Ovary (tissue), 9 donors: ENCODE data around the gene NPVF. TPM values are rescaled to one million over a fixed set of nuclear protein-coding genes. Genes with fewer than 3 reads are reported as not detected.

Source experiments
- DNase-seq, 5 donors: peaks; one replicate each; pipeline ENCODE4 v3.0.0-alpha.2; 2019 to 2020
- H3K27ac ChIP-seq, 2 donors: fragments of 200-600 bp; one replicate each; pipeline versions ENCODE4 v1.5.1 to v1.8.0; 2019 to 2022
- H3K27me3 ChIP-seq: fragments of 200-600 bp; one replicate; pipeline ENCODE4 v1.8.0; 2022
- H3K36me3 ChIP-seq: fragments of 200-600 bp; sonication (generic); one replicate; pipeline ENCODE4 v1.5.1; 2019
- H3K4me1 ChIP-seq: one replicate; pipeline ENCODE4 v1.8.1; 2013; ENCODE audit warnings: mild to moderate bottlenecking, moderate library complexity; ENCODE audit not compliant: insufficient read depth
- H3K4me3 ChIP-seq: fragments of 200-600 bp; sonication (generic); one replicate; pipeline ENCODE4 v1.5.1; 2017
- H3K9me3 ChIP-seq, 2 donors: fragments of 200-600 bp in 1 of 2; sonication (generic) in 1 of 2; one replicate each; pipeline versions ENCODE4 v1.5.1 to v1.8.1; 2013 to 2019; ENCODE audit warnings: mild to moderate bottlenecking in 1 of 2, moderate library complexity in 1 of 2
- EP300 ChIP-seq: sonication (generic); formaldehyde crosslinking; IDR thresholded peaks from one replicate; pipeline ENCODE4 v1.6.1; 2017; ENCODE audit warnings: antibody characterized with exemption
- POLR2A ChIP-seq: fragments of 450-650 bp; IDR thresholded peaks from one replicate; pipeline ENCODE4 v1.6.1; 2017; ENCODE audit warnings: antibody characterized with exemption, mild to moderate bottlenecking, moderate library complexity
- WGBS, 3 donors: extraction: QIAGEN DNeasy Blood & Tissue Kit in 1 of 3; methylation state at CpG; one replicate each; pipeline versions ENCODE4 v1.1.5 to v1.1.7; 2013 to 2017; 5-methylcytosine and 5-hydroxymethylcytosine counted together
- intact Hi-C, 4 donors: fragments of 100-400 bp; cut with DNase I; formaldehyde crosslinking; loops; one replicate each; pipeline versions ENCODE4 v1.11.0 to v1.15.1; 2022 to 2023
- polyA plus RNA-seq, 2 donors: library from polyadenylated mRNA; stranded (reverse); fragments of 200-250 nt in 1 of 2; fragments of 350-450 nt in 1 of 2; fragmentation: Illumina TruSeq in 1 of 2; extraction: RNeasy Lipid Tissue Mini Kit (QIAGEN cat#74804) in 1 of 2; gene quantifications; one replicate each; pipeline ENCODE4 v1.2.3, GENCODE V29; 2013 to 2014
- total RNA-seq, 7 donors: library from RNA; depleted of rRNA in 2 of 7; stranded (reverse); fragments of >200 nt in 2 of 7; fragmentation: NEBNext Ultra II Directional in 3 of 7; extraction: Animal tissue kit (Norgen Biotek cat#: 25700) in 3 of 7; gene quantifications; one replicate each; pipeline versions ENCODE4 v1.1.0 to v1.2.4, GENCODE V29; 2016 to 2023
- TF ChIP-seq, protein P1 (sequence below), 3 donors: fragments of 450-650 bp in 2 of 3; fragments of 200-600 bp in 1 of 3; IDR thresholded peaks; one replicate each; pipeline versions ENCODE4 v1.5.1 to v1.8.0; 2016 to 2022; ENCODE audit warnings: antibody characterized with exemption in 3 of 3, mild to moderate bottlenecking in 1 of 3
- donor health status: DM: no; HTN: no; CAD: no; lungs with moderate emphysema.
- donor health status: DM: no; HTN: no; CAD: no.
- donor health status: Bipolar disorder and iron deficiency.
- donor health status: DM: yes; HTN: yes; CAD: no.
- donor health status: DM: no; HTN: no; CAD: no.
- donor health status: DM: yes; HTN: yes; CAD: no.

The NPVF gene
- total and polyA plus RNA-seq, 9 donors, result not detected

DNA sequence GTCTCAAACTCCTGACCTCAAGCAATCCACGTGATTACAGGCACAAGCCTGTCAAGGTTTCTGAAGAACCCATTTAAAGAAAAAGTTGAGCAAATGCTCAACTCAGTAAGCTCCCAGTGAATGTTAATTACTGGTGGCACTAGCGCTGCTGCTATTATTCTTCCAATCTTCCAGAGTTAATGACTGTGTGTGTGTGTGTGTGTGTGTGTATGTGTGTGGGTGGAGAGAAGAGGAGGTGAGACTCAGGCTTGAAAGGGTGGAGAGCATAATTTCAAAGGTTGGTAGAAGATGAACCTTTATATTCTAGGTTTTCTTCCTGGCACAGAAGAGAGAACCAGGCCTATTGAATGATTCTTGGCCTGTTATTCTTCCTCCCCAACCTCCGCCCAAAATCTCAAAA is 11.6 kb upstream of the NPVF start:
- 90 to 96% (median 91%) methylated on average over 3 of the region's 3 CpGs for WGBS, 3 donors
- Histone ChIP-seq H3K27ac (no peak overlapping the region), H3K27me3 (no peaks in the 10 kb centered on the region), H3K9me3 (no peaks in the 10 kb centered on the region), H3K4me3 (no peak overlapping the region), H3K4me1 (peaks cover 4% of the 10 kb centered on the region), H3K36me3 (no peaks in the 10 kb centered on the region)
- intact Hi-C loops, result loop anchor here in 1 of 4 donors (10.0 kb wide), 1 partner anchor 785 kb away; no protein-coding TSS in a partner anchor
- no peak for TF ChIP-seq POLR2A
- TF ChIP-seq, protein P1, sequence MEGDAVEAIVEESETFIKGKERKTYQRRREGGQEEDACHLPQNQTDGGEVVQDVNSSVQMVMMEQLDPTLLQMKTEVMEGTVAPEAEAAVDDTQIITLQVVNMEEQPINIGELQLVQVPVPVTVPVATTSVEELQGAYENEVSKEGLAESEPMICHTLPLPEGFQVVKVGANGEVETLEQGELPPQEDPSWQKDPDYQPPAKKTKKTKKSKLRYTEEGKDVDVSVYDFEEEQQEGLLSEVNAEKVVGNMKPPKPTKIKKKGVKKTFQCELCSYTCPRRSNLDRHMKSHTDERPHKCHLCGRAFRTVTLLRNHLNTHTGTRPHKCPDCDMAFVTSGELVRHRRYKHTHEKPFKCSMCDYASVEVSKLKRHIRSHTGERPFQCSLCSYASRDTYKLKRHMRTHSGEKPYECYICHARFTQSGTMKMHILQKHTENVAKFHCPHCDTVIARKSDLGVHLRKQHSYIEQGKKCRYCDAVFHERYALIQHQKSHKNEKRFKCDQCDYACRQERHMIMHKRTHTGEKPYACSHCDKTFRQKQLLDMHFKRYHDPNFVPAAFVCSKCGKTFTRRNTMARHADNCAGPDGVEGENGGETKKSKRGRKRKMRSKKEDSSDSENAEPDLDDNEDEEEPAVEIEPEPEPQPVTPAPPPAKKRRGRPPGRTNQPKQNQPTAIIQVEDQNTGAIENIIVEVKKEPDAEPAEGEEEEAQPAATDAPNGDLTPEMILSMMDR (IDR thresholded peaks at IDR 0.05), result no peak
- no peak for TF ChIP-seq EP300
- no peak for DNase-seq

DNA sequence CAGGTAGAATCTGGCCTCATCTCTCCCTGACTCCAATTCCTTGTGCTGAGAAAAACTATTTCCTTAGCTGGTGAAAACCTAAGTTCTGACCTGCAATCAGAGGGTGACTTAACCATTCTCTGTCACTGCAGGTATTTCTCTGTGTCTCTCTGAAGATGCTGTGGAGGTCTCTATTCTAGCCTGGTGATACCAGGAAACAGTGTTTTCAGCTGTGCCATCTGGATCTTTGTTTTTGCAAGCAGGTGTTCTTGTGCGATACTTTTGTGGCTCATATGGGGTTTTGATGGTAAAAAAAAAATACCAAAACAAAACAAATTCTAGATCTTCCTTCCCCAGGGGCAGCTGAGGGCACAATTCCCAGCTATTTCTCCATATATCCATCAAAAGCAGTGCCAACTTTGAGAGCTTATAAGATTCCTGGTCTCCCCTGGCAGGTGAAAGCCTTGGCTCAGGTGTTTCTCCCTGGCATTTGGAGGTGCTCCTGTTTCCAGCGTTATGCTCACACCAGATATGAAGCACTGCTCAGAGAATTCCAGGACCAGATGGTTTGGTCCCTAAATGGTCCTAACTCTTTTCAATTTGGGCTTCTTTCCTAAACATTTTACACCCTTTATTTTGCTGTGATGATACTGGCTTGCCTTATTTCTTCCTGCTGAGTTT is 9.9 kb upstream of the NPVF start:
- H3K27me3 ChIP-seq, result no peaks in the 10 kb centered on the region
- TF ChIP-seq, protein P1 (IDR thresholded peaks at IDR 0.05), result no peak
- TF ChIP-seq POLR2A (no peak), EP300 (no peak)
- H3K27ac ChIP-seq, result no peak overlapping the region
- no peak overlapping the region for H3K4me3 ChIP-seq
- H3K4me1 ChIP-seq, result no peaks in the 10 kb centered on the region
- no peaks in the 10 kb centered on the region for H3K9me3 ChIP-seq
- DNase-seq, result no peak
- 78 to 89% (median 82%) methylated on average over 2 of the region's 2 CpGs for whole genome bisulfite sequencing, 3 donors
- intact Hi-C loops, result no loop called here
- H3K36me3 ChIP-seq, result no peaks in the 10 kb centered on the region

DNA sequence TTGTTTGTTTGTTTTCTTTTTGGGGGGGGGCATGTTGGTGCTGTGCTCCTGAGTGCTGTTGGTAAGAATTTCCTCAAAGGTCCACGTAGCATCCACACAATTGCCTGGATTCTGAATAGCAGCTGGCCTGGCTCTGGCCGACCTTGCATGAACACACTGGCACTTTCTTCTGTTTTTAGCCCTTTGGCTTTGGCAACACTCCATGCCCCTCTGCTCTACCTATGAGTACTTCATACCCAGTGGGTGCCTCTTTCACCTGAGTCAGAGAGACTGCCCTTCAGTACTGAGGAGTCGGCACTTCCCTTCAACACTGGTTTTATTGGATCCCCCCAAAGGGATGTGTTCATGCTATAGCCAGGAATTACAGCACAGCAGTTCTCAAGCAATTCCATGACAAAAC is 7.2 kb upstream of the NPVF start:
- TF ChIP-seq EP300 (no peak), POLR2A (no peak)
- TF ChIP-seq, protein P1 (IDR thresholded peaks at IDR 0.05), result no peak
- H3K36me3 ChIP-seq, result no peaks in the 10 kb centered on the region
- H3K9me3 ChIP-seq, result no peaks in the 10 kb centered on the region
- H3K4me3 ChIP-seq, result no peak overlapping the region
- no peaks in the 10 kb centered on the region for H3K27me3 ChIP-seq
- DNase-seq, result no peak
- intact Hi-C loops, result no loop called here
- H3K4me1 ChIP-seq, result no peaks in the 10 kb centered on the region
- H3K27ac ChIP-seq, result no peak overlapping the region
- WGBS, 3 donors, result 93 to 97% (median 93%) methylated on average over 3 of the region's 3 CpGs

DNA sequence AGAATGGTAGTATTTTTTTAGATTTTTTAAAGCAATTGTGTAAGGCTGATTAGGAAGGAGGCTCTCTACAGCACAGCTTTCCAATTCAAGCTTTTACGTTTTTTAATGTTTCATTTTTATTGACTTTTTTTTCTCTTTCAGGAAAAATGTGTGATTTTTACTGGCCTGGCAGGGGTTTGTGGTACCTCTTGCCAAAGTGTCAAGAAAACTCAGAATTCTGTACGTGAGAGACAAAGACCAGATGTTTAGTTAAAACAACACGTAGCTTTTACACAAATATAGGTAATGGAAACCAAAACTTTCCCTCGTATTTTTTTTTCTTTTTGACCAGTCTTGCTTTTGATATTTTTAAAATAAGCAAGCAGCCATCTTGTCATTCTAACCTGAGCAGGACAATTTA is 6.0 kb upstream of the NPVF start:
- WGBS, 3 donors, result 12 to 23% (median 21%) methylated on average over 4 of the region's 4 CpGs
- TF ChIP-seq EP300 (no peak), POLR2A (no peak)
- TF ChIP-seq, protein P1 (IDR thresholded peaks at IDR 0.05), result no peak
- no peaks in the 10 kb centered on the region for H3K36me3 ChIP-seq
- intact Hi-C loops, result no loop called here
- H3K9me3 ChIP-seq, result no peaks in the 10 kb centered on the region
- DNase-seq, result no peak
- H3K4me1 ChIP-seq, result no peaks in the 10 kb centered on the region
- no peak overlapping the region for H3K27ac ChIP-seq
- no peak overlapping the region for H3K4me3 ChIP-seq
- no peaks in the 10 kb centered on the region for H3K27me3 ChIP-seq
